ENCODE results near the gene INPP4A. TPM values are rescaled to one million over a fixed set of nuclear protein-coding genes. Genes with fewer than 3 reads are reported as not detected.

Gene INPP4A
- total and polyA plus RNA-seq, 9 of the 15 experiments (the other 6 are each of a cell fraction or from before 2014, with no cell fraction given), result 1.8 to 15.7 (median 8.3) TPM

- TF ChIP-seq, protein P1, sequence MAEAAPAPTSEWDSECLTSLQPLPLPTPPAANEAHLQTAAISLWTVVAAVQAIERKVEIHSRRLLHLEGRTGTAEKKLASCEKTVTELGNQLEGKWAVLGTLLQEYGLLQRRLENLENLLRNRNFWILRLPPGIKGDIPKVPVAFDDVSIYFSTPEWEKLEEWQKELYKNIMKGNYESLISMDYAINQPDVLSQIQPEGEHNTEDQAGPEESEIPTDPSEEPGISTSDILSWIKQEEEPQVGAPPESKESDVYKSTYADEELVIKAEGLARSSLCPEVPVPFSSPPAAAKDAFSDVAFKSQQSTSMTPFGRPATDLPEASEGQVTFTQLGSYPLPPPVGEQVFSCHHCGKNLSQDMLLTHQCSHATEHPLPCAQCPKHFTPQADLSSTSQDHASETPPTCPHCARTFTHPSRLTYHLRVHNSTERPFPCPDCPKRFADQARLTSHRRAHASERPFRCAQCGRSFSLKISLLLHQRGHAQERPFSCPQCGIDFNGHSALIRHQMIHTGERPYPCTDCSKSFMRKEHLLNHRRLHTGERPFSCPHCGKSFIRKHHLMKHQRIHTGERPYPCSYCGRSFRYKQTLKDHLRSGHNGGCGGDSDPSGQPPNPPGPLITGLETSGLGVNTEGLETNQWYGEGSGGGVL (CRISPR knock-in tag; IDR thresholded peaks at IDR 0.05), result no peak
- TF ChIP-seq, protein P2, sequence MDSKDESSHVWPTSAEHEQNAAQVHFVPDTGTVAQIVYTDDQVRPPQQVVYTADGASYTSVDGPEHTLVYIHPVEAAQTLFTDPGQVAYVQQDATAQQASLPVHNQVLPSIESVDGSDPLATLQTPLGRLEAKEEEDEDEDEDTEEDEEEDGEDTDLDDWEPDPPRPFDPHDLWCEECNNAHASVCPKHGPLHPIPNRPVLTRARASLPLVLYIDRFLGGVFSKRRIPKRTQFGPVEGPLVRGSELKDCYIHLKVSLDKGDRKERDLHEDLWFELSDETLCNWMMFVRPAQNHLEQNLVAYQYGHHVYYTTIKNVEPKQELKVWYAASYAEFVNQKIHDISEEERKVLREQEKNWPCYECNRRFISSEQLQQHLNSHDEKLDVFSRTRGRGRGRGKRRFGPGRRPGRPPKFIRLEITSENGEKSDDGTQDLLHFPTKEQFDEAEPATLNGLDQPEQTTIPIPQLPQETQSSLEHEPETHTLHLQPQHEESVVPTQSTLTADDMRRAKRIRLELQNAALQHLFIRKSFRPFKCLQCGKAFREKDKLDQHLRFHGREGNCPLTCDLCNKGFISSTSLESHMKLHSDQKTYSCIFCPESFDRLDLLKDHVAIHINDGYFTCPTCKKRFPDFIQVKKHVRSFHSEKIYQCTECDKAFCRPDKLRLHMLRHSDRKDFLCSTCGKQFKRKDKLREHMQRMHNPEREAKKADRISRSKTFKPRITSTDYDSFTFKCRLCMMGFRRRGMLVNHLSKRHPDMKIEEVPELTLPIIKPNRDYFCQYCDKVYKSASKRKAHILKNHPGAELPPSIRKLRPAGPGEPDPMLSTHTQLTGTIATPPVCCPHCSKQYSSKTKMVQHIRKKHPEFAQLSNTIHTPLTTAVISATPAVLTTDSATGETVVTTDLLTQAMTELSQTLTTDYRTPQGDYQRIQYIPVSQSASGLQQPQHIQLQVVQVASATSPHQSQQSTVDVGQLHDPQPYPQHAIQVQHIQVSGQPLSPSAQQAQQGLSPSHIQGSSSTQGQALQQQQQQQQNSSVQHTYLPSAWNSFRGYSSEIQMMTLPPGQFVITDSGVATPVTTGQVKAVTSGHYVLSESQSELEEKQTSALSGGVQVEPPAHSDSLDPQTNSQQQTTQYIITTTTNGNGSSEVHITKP (IDR thresholded peaks at IDR 0.05; ENCODE audit: partially characterized antibody), result peak; percentile 58
- TF ChIP-seq SUPT5H (IDR thresholded peaks at IDR 0.05), result no peak
- TF ChIP-seq POLR2A (conservative IDR thresholded peaks at IDR 0.05), result no peak; the same call in 1 of the 2 replicates
- TF ChIP-seq HINFP (tag; conservative IDR thresholded peaks at IDR 0.05; ENCODE audit: low read depth), result no peak
- no peak for TF ChIP-seq KLF1 (tag; IDR thresholded peaks at IDR 0.05)
- TF ChIP-seq ZNF668 (CRISPR knock-in tag; IDR thresholded peaks at IDR 0.05), result no peak; the same call in 1 of the 2 replicates
- TF ChIP-seq ZNF583 (CRISPR knock-in tag; IDR thresholded peaks at IDR 0.05), result 0 out of 2 replicates have a peak, but pooled peaks have one; percentile 7
- no peak for TF ChIP-seq PHTF2 (CRISPR knock-in tag; IDR thresholded peaks at IDR 0.05)
- no peak for TF ChIP-seq ZNF146 (CRISPR knock-in tag; IDR thresholded peaks at IDR 0.05; ENCODE audit: unreplicated experiment)
- TF ChIP-seq ZNF134 (CRISPR knock-in tag; conservative IDR thresholded peaks at IDR 0.05), result no peak
- TF ChIP-seq ZNF41 (CRISPR knock-in tag; conservative IDR thresholded peaks at IDR 0.05), result no peak
- peak; percentile 7 for TF ChIP-seq NEUROD1 (IDR thresholded peaks at IDR 0.05; ENCODE audit: borderline replicate concordance, low read depth, low read length, partially characterized antibody)
- TF ChIP-seq ETV6 (IDR thresholded peaks at IDR 0.05; ENCODE audit: borderline replicate concordance in 1 of 2, low read depth in 2 of 2, low read length in 1 of 2), result no peak
- no peak for TF ChIP-seq ETV6 (CRISPR knock-in tag; IDR thresholded peaks at IDR 0.05; ENCODE audit: borderline replicate concordance)
Measured at GRCh38 chr2:98507891-98508708, 63.4 kb downstream of the INPP4A start (continued).
